Umbilical cord (tissue), 2 donors: Measurements from ENCODE around the gene RDH11. TPM values are rescaled to one million over a fixed set of nuclear protein-coding genes. Genes with fewer than 3 reads are reported as not detected.
A peak's percentile ranks its signal among the peaks of the same experiment; 100 is the strongest.

ENCODE experiments used
- DNase-seq: peaks from one replicate; pipeline ENCODE4 v3.0.0-alpha.2; 2015; ENCODE audit warnings: low spot score
- total RNA-seq: library from RNA; depleted of rRNA; stranded (reverse); fragments of >200 nt; gene quantifications from one replicate; pipeline ENCODE4 v1.2.3, GENCODE V29; 2014; ENCODE audit warnings: low replicate concordance; ENCODE audit not compliant: insufficient read depth

The RDH11 gene
- total RNA-seq, 1 donor from 2014 or later: 64.8 TPM

DNA sequence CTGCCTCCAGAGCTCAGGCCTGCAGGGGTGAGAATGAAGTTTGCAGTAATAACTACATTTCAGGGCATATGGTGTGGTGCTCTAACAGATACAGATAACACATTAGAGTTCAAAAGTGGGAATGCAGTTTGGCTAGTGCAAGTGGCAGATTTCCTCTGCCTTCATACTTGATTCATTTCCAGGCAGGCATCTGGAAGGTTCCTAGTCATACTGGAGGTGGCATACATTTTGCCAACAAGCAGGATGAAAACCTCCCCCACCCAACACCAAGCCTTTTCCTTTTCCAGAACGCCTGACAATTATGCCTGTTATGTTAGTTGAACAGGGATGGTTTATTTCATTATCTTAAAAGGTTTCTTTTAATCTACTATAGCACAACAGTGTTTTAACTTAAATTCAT, 45.4 kb downstream of the RDH11 start:
- no peak for DNase-seq

GRCh38 chr14:67646131-67646530, 49.4 kb downstream of the RDH11 start:
- DNase-seq: no peak

- DNase-seq: no peak
Measured at GRCh38 chr14:67645414-67645813, 50.1 kb downstream of the RDH11 start.

DNA sequence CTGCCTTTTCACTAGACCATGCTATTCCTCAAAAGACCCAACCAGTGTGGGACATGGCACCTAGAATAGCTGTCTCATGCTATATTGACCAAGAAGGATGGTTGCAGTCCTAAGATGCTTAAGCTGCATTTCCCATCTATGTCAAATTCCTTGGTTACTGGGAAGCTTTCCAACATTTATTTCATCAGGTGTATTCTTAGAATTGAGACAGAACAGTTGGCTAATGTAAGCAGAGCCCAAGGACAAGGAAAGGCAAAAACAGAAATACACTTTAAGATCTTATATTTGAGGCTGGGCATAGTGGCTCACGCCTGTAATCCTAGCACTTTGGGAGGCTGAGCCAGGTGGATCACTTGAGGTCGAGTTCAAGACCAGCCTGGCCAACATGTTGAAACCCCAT, 51.1 kb downstream of the RDH11 start:
- peak; percentile 5 for DNase-seq

DNA sequence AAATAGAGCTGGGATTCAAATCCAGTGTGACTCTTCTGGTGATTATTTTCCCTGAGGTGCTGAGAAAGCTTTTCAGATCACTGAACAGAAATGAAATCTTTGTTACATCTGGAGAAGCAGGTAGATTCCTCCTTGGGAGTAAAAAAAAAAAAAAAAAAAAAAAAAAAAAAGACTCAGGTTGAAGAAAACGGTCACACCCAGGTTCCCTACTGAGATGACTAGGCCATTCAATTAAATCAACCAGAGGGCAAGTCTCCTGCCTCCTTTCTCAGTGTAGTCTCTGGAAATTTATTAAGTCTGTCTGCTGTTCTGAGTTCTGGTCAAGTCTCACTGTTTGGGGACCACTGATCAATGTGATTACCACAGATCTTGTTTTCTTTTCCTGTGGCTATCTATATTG, 51.9 kb downstream of the RDH11 start:
- DNase-seq: no peak

DNA sequence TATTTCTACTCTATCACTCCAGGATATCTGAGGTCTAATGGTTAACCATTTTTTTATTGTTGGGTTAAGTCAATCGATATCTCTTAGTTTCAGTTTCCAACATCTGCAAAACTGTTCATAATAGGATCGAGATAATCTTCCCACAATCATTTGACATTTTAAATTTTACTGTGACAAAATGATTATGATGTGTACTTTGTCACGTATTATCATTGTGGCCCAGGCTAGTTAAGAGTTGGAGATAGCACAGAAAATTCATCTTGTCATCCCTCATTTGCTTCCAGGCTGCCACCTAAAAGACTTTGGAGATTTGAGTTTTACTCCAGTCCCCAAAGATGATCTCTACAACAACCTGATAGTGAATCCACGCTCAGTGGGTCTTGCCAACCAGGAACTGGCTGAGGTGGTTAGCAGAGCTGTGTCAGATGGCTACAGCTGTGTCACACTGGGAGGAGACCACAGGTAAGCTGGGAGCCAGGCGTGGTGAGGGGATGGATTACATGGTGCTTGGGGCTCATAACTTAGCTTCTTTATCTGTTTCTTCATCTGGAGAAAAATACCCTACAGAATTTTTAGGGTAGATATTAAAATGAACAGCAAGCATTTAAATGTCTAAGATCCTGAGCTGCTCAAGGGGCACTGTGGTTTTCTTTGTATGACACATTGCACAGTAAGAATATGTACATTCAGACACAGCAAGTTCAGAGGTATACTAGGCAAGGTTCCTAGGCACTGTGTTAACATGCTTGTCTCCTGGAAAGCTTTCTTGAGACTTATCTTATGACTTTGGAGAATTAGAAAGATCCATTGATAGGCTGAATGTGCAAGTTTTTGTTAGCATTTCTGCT, 53.4 kb downstream of the RDH11 start:
- DNase-seq: no peak

- DNase-seq: no peak
Measured at GRCh38 chr14:67641480-67641879, 54.1 kb downstream of the RDH11 start.

DNA sequence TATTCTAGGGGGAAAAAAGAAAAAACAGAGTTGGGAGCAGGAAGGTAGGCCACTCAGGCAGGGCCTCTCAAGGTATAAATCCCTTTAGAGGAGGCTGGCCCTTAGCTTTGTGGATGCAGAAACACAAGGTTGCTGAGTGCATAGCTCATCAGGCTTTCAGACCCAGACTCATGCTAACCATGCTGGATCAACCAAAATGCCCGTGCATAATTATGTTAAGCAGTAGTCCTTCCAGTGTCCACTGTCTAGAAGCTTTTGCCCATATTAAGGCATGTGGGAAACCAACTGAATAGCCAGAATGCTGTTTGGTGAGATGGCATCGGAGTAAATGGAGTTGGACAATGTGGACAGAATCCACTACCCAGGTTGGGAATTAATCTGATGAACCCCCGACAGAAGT, 56.9 kb downstream of the RDH11 start:
- no peak for DNase-seq

- DNase-seq: peak; percentile 3
Measured at GRCh38 chr14:67636361-67636919, 59.1 kb downstream of the RDH11 start.

DNA sequence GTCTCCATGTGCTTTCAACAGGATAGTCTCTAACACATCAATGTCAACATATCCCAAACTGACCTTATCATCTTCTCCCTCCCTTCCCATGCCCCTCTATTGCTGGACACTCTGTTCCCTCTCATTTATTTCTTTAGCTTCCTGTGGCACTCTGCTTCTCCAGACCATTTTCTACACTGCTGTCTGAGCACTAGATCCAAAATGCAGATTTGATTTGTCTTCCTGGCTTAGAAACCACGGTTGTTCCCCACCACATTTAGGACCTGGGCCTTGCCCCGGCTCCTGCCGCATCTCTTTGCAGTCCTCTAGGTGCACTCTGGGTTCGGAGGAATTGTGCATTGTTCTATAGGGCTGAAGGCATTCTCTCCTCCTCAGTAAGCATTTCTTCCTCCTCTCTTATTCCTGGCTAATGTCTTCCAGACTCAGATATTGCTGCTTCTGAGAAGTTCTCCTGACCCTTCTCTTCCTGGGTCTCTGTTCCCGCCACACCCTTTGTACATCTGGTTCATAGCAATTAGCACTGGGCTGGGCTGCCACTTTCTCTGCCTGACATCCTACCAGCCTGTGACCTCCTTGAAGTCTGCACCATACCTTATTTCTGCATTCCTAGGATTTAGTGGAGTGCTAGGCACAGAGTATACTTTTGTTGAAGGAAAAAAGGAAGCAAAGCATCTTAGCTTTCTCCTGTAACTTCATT, 62.0 kb downstream of the RDH11 start:
- DNase-seq: no peak

GRCh38 chr14:67630938-67631337, 64.6 kb downstream of the RDH11 start:
- DNase-seq: no peak

DNA sequence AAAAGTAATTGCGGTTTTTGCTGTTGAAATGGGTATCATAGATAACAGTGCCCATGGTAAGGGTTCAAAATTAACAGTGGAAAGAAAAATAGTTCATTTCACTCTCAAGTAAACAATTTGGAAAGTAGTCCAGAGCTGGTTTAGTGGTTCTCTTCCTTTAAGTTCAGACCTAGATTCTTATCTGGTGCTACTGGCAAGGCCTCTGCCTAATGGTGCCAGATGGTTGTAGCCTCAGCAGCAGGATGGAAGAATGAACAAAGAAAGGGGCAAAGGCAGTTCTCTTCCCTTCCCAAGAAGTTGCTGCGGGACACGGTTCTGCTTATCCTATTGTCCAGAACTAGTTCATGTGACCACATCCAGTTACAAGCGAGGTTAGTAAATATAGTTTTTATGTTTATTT, 65.4 kb downstream of the RDH11 start:
- DNase-seq: no peak

GRCh38 chr14:67627519-67627918, 68.0 kb downstream of the RDH11 start:
- no peak for DNase-seq

Other genes starting within 250 kb of the RDH11 start
- gene TMEM229B, start 207.0 kb downstream of the RDH11 start, total RNA-seq: 1.9 TPM
- 3.4 TPM for gene PLEKHH1, start 162.5 kb downstream of the RDH11 start, total RNA-seq
- 23.1 TPM for gene PIGH, start 95.5 kb downstream of the RDH11 start, total RNA-seq
- gene ARG2, start 75.8 kb downstream of the RDH11 start, total RNA-seq: 5.5 TPM
- 44.8 TPM for gene VTI1B, start 21.1 kb downstream of the RDH11 start, total RNA-seq
- 0.96 TPM for gene RDH12, start 6.1 kb upstream of the RDH11 start, total RNA-seq
- 28.2 TPM for gene ZFYVE26, start 120.8 kb upstream of the RDH11 start, total RNA-seq
- gene RAD51B, start 124.0 kb upstream of the RDH11 start, total RNA-seq: 34.2 TPM